Muscle layer of colon (tissue), 2 donors: Measurements from ENCODE around the gene CSAG1.
"Not testable (repeated sequence)": the region's sequence is repeated elsewhere in the genome, so short reads cannot be mapped to it uniquely, and the experiment has no call there.

Experiments
- H3K27ac ChIP-seq: one replicate; pipeline ENCODE4 v1.7.0; 2013; ENCODE audit warnings: low read depth, mild to moderate bottlenecking, low read length, moderate library complexity
- H3K27me3 ChIP-seq, 2 donors: one replicate each; pipeline ENCODE4 v1.7.0; 2013; ENCODE audit warnings: low read length in 2 of 2, mild to moderate bottlenecking in 2 of 2; ENCODE audit not compliant: insufficient read depth in 2 of 2, control insufficient read depth in 1 of 2
- H3K36me3 ChIP-seq: one replicate; pipeline ENCODE4 v1.7.0; 2013; ENCODE audit warnings: mild to moderate bottlenecking, low read length; ENCODE audit not compliant: insufficient read depth
- H3K4me1 ChIP-seq: one replicate; pipeline ENCODE4 v1.7.0; 2013; ENCODE audit warnings: mild to moderate bottlenecking, low read length; ENCODE audit not compliant: insufficient read depth
- H3K4me3 ChIP-seq, 2 donors: one replicate each; pipeline ENCODE4 v1.7.0; 2013; ENCODE audit warnings: low read length in 2 of 2, low read depth in 1 of 2, mild to moderate bottlenecking in 1 of 2, moderate library complexity in 1 of 2
- H3K9ac ChIP-seq: one replicate; pipeline ENCODE4 v1.7.0; 2013; ENCODE audit warnings: low read length
- H3K9me3 ChIP-seq: one replicate; pipeline ENCODE4 v1.7.0; 2013; ENCODE audit warnings: mild to moderate bottlenecking, low read length
- donor health status: abdominal sarcoma.
- donor health status: Adenocarcinoma of cecum.

CSAG1 gene

DNA sequence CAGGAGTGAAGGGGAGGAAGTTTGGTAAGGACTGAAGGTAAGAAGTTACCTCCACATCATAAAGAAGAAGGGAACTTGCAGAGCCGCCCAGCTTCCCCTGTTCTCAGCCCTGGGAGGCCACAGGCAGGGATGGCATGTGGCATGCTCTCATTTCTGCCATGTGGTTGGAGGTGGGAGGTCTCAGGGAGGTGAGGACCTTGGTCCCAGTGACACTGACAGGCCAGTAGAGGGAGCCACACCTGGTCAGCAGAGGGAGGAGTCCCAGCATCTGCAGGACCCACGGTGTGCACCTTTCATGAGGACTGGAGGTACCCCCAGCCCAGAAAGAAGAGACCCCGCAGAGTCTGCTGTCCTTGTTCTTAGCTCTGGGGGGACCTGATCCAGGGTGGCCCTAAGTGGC lies 52.5 kb downstream of the CSAG1 start:
- H3K4me1 ChIP-seq, H3K9me3 ChIP-seq, H3K9ac ChIP-seq, H3K27ac ChIP-seq, H3K4me3 ChIP-seq, H3K36me3 ChIP-seq, H3K27me3 ChIP-seq: not testable (repeated sequence)
